Transverse colon (tissue), 4 donors: Measurements from ENCODE around the gene PRKG1. TPM values are rescaled to one million over a fixed set of nuclear protein-coding genes. Genes with fewer than 3 reads are reported as not detected.
"Not testable (repeated sequence)": the region's sequence is repeated elsewhere in the genome, so short reads cannot be mapped to it uniquely, and the experiment has no call there.

Experiments
- DNase-seq: peaks from one replicate; pipeline ENCODE4 v3.0.0-alpha.2; 2019
- H3K27ac ChIP-seq, 4 donors: fragments of 200-600 bp; sonication (generic); 2 replicates each; pipeline ENCODE4 v1.5.1; 2016 to 2018; ENCODE audit warnings: inconsistent platforms in 4 of 4
- H3K27me3 ChIP-seq: fragments of 200-600 bp; sonication (generic); 2 replicates; pipeline ENCODE4 v1.5.1; 2017; ENCODE audit warnings: inconsistent platforms
- H3K36me3 ChIP-seq, 4 donors: fragments of 200-600 bp; sonication (generic); 2 replicates each; pipeline ENCODE4 v1.5.1; 2017 to 2019; ENCODE audit warnings: inconsistent platforms in 4 of 4
- H3K4me1 ChIP-seq, 4 donors: fragments of 200-600 bp; sonication (generic); 2 replicates each; pipeline ENCODE4 v1.5.1; 2017 to 2020; ENCODE audit warnings: inconsistent platforms in 4 of 4
- H3K4me3 ChIP-seq, 4 donors: fragments of 200-600 bp; sonication (generic); 1 replicate in 1 of 4; 2 replicates in 3 of 4; pipeline versions ENCODE4 v1.5.1 to v1.6.1; 2017 to 2019; ENCODE audit warnings: inconsistent platforms in 4 of 4
- H3K9me3 ChIP-seq, 2 donors: fragments of 200-600 bp; sonication (generic); 2 replicates each; pipeline ENCODE4 v1.5.1; 2017 to 2019; ENCODE audit warnings: inconsistent platforms in 2 of 2
- EP300 ChIP-seq: sonication (generic); formaldehyde crosslinking; IDR thresholded peaks from one replicate; pipeline ENCODE4 v1.6.1; 2017; ENCODE audit warnings: antibody characterized with exemption, low read depth
- POLR2A ChIP-seq: fragments of 450-650 bp; IDR thresholded peaks from one replicate; pipeline ENCODE4 v1.6.1; 2016; ENCODE audit warnings: antibody characterized with exemption, mild to moderate bottlenecking, moderate library complexity
- POLR2AphosphoS5 ChIP-seq, 3 donors: sonication (generic); formaldehyde crosslinking; IDR thresholded peaks; one replicate each; pipeline ENCODE4 v1.6.1; 2016; ENCODE audit warnings: antibody characterized with exemption in 3 of 3
- WGBS, 2 donors: methylation state at CpG; one replicate each; pipeline ENCODE4 v1.1.5; 2018; ENCODE audit warnings: low coverage in 1 of 2; 5-methylcytosine and 5-hydroxymethylcytosine counted together
- in situ Hi-C, 4 donors: fragments of 200-750 bp; cut with MboI; loops; one replicate each; pipeline versions ENCODE4 v1.15.0 to v1.15.1; 2017; ENCODE audit warnings: low sequenced_read_pairs in 3 of 4, low pct_ligation_motif_present in 1 of 4, low pct_unique_long_range_greater_than_20kb in 1 of 4
- intact Hi-C: fragments of 100-400 bp; cut with DNase I; formaldehyde crosslinking; loops from one replicate; pipeline ENCODE4 v1.15.1; 2023; ENCODE audit warnings: low total_unique reads
- total RNA-seq, 4 donors: library from RNA; depleted of rRNA; stranded (reverse); fragments of >200 nt; gene quantifications; one replicate each; pipeline ENCODE4 v1.1.0, GENCODE V29; 2016
- TF ChIP-seq, protein P1 (sequence below), 5 experiments: fragments of 200-600 bp in 3 of 5; fragments of 450-650 bp in 2 of 5; sonication (generic) in 3 of 5; IDR thresholded peaks; 1 replicate in 2 of 5; 2 replicates in 3 of 5; pipeline ENCODE4 v1.5.1; 2016 to 2017; ENCODE audit warnings: antibody characterized with exemption in 5 of 5, inconsistent platforms in 3 of 5, mild to moderate bottlenecking in 2 of 5, moderate library complexity in 1 of 5

PRKG1 gene
- total RNA-seq, 4 donors from 2014 or later, result 17.6 to 30.6 (median 26.9) TPM

DNA sequence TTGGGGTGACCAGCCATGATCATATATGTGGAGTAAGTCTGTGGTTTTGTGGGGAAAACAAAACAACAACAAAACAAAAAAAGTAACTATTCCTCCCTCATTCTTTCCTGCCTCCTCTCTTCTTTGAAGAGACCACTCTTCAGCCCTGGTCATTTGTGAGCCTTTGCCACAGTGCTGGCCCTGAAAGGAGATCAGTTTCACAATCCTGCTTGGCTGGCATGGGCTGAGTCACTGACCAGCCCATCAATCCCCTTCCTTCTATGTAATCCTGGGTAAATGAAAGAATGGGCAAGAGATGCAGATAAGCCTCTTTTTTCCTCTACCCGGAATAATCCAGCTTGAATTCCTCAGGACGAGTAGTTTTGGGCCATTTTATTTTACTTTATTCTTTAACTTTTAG is 611.5 kb downstream of the PRKG1 start:
- DNase-seq, result no peak
- no peak overlapping the region for H3K4me3 ChIP-seq
- H3K27me3 ChIP-seq, result no peaks in the 10 kb centered on the region
- no peaks in the 10 kb centered on the region for H3K4me1 ChIP-seq
- in situ Hi-C loops, result no loop called here
- intact Hi-C loops, result no loop called here
- H3K27ac ChIP-seq, result no peak overlapping the region
- TF ChIP-seq EP300 (no peak), POLR2A (no peak), POLR2AphosphoS5 (IDR thresholded peaks at IDR 0.05) (no peak)
- TF ChIP-seq, protein P1, sequence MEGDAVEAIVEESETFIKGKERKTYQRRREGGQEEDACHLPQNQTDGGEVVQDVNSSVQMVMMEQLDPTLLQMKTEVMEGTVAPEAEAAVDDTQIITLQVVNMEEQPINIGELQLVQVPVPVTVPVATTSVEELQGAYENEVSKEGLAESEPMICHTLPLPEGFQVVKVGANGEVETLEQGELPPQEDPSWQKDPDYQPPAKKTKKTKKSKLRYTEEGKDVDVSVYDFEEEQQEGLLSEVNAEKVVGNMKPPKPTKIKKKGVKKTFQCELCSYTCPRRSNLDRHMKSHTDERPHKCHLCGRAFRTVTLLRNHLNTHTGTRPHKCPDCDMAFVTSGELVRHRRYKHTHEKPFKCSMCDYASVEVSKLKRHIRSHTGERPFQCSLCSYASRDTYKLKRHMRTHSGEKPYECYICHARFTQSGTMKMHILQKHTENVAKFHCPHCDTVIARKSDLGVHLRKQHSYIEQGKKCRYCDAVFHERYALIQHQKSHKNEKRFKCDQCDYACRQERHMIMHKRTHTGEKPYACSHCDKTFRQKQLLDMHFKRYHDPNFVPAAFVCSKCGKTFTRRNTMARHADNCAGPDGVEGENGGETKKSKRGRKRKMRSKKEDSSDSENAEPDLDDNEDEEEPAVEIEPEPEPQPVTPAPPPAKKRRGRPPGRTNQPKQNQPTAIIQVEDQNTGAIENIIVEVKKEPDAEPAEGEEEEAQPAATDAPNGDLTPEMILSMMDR (IDR thresholded peaks at IDR 0.05), result no peak
- no peaks in the 10 kb centered on the region for H3K9me3 ChIP-seq
- 83 to 100% methylated on average over 2 of the region's 2 CpGs for WGBS, 2 donors
- H3K36me3 ChIP-seq, result no peaks in the 10 kb centered on the region

GRCh38 chr10:51687296-51687695 is 613.0 kb downstream of the PRKG1 start:
- WGBS, 2 donors, result 82 to 86% methylated on average over 1 of the region's 1 CpG
- H3K27me3 ChIP-seq, result no peaks in the 10 kb centered on the region
- no peaks in the 10 kb centered on the region for H3K9me3 ChIP-seq
- TF ChIP-seq, protein P1 (IDR thresholded peaks at IDR 0.05), result no peak
- TF ChIP-seq POLR2AphosphoS5 (IDR thresholded peaks at IDR 0.05) (no peak), POLR2A (no peak), EP300 (no peak)
- H3K36me3 ChIP-seq, result no peaks in the 10 kb centered on the region
- no peaks in the 10 kb centered on the region for H3K4me1 ChIP-seq
- in situ Hi-C loops (no loop called here), intact Hi-C loops (no loop called here)
- H3K4me3 ChIP-seq, result no peak overlapping the region
- no peak overlapping the region for H3K27ac ChIP-seq
- DNase-seq, result no peak

- H3K36me3 ChIP-seq, H3K27me3 ChIP-seq, H3K4me3 ChIP-seq, DNase-seq, in situ Hi-C loops, H3K9me3 ChIP-seq, H3K4me1 ChIP-seq, H3K27ac ChIP-seq, intact Hi-C loops: not testable (repeated sequence)
- 92 to 100% methylated on average over 1 to 2 of the region's 2 CpGs for WGBS, 2 donors
Measured at GRCh38 chr10:51688826-51689225, 614.5 kb downstream of the PRKG1 start.

DNA sequence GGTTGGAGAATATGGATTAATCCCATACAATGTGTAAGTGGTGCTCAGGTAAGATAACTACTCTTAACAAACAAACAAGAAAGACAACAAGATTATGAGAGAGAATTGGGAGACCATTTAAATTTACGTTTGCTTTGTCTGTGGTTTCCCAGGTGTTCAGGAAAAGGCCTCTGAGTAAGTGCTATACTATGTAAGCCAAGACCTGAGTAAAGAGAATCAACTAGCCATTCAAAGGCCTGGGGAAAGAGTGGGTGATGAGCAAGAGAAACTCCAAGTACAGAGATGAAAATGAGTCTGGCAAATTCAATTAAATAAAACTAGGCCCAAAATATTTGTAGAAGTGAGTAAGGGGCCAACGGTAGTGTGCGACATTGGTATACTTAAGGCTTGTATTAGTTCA is 615.2 kb downstream of the PRKG1 start:
- in situ Hi-C loops (no loop called here), intact Hi-C loops (no loop called here)
- Histone ChIP-seq H3K36me3 (no peaks in the 10 kb centered on the region), H3K27ac (no peak overlapping the region), H3K9me3 (no peaks in the 10 kb centered on the region), H3K4me3 (no peak overlapping the region), H3K27me3 (no peaks in the 10 kb centered on the region), H3K4me1 (no peaks in the 10 kb centered on the region)
- DNase-seq, result no peak
- no peak for TF ChIP-seq POLR2AphosphoS5 (IDR thresholded peaks at IDR 0.05)
- no peak for TF ChIP-seq POLR2A
- TF ChIP-seq, protein P1 (IDR thresholded peaks at IDR 0.05), result no peak
- TF ChIP-seq EP300, result no peak
- 83 to 89% methylated on average over 3 of the region's 3 CpGs for WGBS, 2 donors

DNA sequence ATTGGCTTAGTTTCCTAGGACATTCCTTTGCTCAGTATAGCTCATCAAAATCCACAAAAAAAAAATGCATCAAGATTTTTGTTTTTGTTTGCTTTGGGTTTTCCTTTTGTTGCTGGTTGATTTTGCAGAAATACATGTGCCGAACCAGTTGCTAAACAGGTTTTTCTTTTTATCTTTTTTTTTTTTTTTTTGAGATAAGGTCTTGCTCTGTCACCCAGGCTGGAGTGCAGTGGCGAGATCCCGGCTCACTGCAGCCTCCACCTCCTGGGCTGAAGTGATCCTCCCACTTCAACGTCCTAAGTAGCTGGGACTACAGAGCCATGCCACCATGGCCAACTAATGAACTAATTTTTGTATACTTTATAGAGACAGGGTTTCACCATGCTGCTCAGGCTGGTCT is 616.8 kb downstream of the PRKG1 start:
- H3K27me3 ChIP-seq, result no peaks in the 10 kb centered on the region
- in situ Hi-C loops, result no loop called here
- H3K4me1 ChIP-seq, result peaks cover 0 to 9% (median 6%) of the 10 kb centered on the region in 4 donors
- no peak overlapping the region for H3K4me3 ChIP-seq
- DNase-seq, result no peak
- 53 to 54% methylated on average over 3 to 4 of the region's 4 CpGs for WGBS, 2 donors
- TF ChIP-seq POLR2AphosphoS5 (IDR thresholded peaks at IDR 0.05) (no peak), POLR2A (no peak), EP300 (no peak)
- TF ChIP-seq, protein P1 (IDR thresholded peaks at IDR 0.05), result no peak
- no peaks in the 10 kb centered on the region for H3K36me3 ChIP-seq
- H3K27ac ChIP-seq, result no peak overlapping the region
- intact Hi-C loops, result no loop called here
- H3K9me3 ChIP-seq, result no peaks in the 10 kb centered on the region
